KOPT-K1 (cell line): ENCODE results near the gene GCNT4.
A peak's percentile ranks its signal among the peaks of the same experiment; 100 is the strongest.

Experiments used
- H3K27ac ChIP-seq: fragments of 200-600 bp; sonication (generic); 2 replicates; pipeline ENCODE4 v1.5.1; 2016; ENCODE audit warnings: antibody characterized with exemption, mild to moderate bottlenecking, low read depth, low read length; ENCODE audit not compliant: poor library complexity, severe bottlenecking
- H3K36me3 ChIP-seq: fragments of 200-600 bp; sonication (generic); 2 replicates; pipeline ENCODE4 v1.5.1; 2017; ENCODE audit warnings: antibody characterized with exemption, mild to moderate bottlenecking, low read length, moderate library complexity; ENCODE audit not compliant: insufficient read depth
- H3K9me3 ChIP-seq: fragments of 200-600 bp; sonication (generic); 2 replicates; pipeline ENCODE4 v1.5.1; 2017; ENCODE audit warnings: antibody characterized with exemption, low read length, mild to moderate bottlenecking; ENCODE audit not compliant: insufficient read depth, poor library complexity, severe bottlenecking

GCNT4 gene

DNA sequence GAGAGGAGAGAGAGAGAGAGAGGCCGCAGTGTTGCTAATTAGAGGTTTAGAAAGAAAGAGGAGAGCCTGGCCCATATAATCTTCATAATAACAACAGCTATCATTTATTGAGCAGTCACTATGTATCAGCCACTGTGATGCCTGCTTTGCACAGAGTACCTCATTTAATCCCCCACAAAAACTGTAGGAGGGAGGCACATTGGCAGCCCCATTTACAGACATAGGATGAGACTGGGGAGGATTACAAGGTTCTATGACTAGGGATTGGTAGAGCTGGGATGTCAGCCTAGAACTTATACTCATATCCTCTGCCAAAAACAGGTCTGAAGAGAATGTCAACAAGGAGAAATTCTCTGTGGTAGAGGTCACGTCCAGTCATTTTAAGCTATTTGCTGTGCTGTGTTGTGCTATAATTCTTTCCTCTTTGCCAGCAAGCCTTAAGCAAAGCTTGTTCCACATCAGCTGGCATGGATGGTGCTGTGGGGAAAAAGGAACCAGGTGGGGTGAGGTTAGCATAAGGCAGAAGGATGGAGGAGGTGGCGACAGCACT is 6.7 kb upstream of the GCNT4 start:
- Histone ChIP-seq H3K9me3 (peaks cover 14% of the 10 kb centered on the region), H3K36me3 (no peaks in the 10 kb centered on the region), H3K27ac (peak overlapping the region; percentile 96)

GRCh38 chr5:75057561-75057960 is 5.2 kb upstream of the GCNT4 start:
- Histone ChIP-seq H3K27ac (peak overlapping the region; percentile 96), H3K36me3 (no peaks in the 10 kb centered on the region), H3K9me3 (peaks cover 14% of the 10 kb centered on the region)

GRCh38 chr5:75055727-75056144 is 3.4 kb upstream of the GCNT4 start:
- H3K27ac ChIP-seq, result no peak overlapping the region

GRCh38 chr5:75054134-75054930 is 2.0 kb upstream of the GCNT4 start:
- Histone ChIP-seq H3K27ac (peak overlapping the region; percentile 65), H3K9me3 (no peaks in the 10 kb centered on the region), H3K36me3 (no peaks in the 10 kb centered on the region)

More at GRCh38 chr5:75055727-75056144, 3.4 kb upstream of the GCNT4 start:
- no peaks in the 10 kb centered on the region for H3K9me3 ChIP-seq
- H3K36me3 ChIP-seq, result no peaks in the 10 kb centered on the region

GRCh38 chr5:75053304-75054133 is 1.2 kb upstream of the GCNT4 start:
- no peaks in the 10 kb centered on the region for H3K36me3 ChIP-seq
- peak overlapping the region; percentile 65 for H3K27ac ChIP-seq

GRCh38 chr5:75053054-75053303 is 621 bp upstream of the GCNT4 start:
- H3K27ac ChIP-seq, result peak overlapping the region; percentile 65
- H3K36me3 ChIP-seq, result no peaks in the 10 kb centered on the region
- no peaks in the 10 kb centered on the region for H3K9me3 ChIP-seq

More at GRCh38 chr5:75053304-75054133, 1.2 kb upstream of the GCNT4 start:
- no peaks in the 10 kb centered on the region for H3K9me3 ChIP-seq

DNA sequence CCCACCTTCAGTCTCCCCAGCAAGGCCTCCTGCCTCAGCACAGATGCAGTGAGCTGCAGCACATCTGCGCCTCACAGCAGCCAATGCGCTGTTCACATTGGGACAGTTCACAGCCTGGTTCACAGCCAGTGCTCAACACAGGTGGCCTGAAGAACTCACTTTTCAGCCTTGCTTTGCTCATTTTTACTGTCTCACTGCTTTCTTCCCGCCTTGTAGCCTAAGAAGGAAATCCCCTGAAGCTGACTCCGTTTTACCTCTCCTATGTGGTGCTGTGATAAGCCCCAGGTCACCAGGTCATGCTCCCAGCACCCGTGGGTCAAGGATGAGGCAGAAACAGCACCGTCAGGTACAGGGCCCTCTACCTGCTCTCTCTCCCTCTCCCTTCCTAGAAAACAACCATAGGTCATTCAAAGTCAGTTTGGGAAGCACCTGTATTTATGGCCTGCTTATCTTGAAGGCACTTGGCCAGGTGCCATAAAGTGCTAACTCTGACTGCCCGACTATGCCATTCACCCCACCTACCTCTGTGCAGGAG is 1.1 kb downstream of the GCNT4 start:
- no peak overlapping the region for H3K27ac ChIP-seq
- no peaks in the 10 kb centered on the region for H3K9me3 ChIP-seq
- no peaks in the 10 kb centered on the region for H3K36me3 ChIP-seq

- no peaks in the 10 kb centered on the region for H3K9me3 ChIP-seq
- H3K36me3 ChIP-seq, result no peaks in the 10 kb centered on the region
- no peak overlapping the region for H3K27ac ChIP-seq
These were observed 1.9 kb downstream of the GCNT4 start for GRCh38 chr5:75050415-75050814.

DNA sequence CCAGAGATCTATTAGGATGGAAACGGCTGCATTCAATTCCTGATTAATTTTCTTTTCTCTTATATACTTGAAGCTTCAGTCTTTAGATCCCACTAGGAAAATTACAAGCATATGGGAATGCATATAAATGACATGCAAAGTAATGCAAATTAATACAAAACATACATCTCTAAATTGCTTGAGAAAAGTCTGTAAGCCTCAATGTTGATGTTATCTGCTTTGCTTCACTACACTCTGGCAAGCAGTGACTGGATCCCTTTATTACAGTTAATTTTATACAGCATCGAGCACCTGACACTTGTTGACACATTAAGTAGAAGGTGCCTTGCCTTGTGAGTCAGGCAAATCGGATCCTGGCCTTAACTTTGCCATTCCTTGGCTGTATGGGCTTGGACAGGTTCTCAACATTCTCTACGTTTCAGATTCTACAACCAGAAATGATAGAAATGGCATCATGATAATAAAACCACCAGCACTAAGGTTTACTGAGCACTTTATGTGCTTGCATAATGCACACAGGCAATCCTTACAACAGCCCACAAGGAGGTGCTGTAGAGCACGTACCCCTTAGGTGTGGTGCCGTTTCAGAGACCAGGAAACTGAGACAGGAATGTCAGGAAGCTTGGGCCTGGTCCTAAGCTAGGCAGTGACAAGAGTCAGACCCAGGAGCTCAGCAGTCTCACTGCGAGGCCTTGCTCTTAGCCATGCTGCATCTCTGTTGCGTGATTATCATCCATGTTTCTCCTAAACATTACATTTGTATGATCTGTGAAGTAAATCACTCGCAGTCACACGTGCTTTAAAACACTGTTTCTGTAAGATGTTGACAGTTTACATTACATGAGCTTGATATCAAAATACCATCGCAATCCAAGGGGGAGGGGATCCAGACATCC is 2.7 kb downstream of the GCNT4 start:
- Histone ChIP-seq H3K27ac (no peak overlapping the region), H3K9me3 (no peaks in the 10 kb centered on the region), H3K36me3 (no peaks in the 10 kb centered on the region)

DNA sequence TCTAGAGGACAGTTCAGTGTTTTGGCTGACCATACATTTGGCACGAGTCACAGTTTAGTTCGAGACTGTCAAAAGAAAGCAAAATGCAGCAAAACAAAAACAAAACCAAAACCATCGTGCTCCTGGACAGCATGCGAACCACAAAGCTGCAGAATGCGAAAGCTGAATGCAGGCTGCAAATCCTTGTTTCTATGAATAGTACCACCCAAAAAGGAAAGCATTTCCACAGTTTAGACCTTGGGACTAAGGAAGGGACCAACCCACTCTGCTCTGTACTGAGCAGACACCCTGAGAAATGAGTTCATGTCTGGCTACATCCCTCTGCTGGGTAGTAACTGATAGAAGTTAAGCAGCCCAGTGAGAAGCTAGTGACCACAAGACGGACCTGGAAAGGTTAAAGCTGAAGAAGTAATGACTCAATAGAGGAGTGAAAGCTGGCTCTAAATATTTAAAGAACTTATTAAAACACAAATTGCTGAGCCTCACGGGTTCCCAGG is 3.9 kb downstream of the GCNT4 start:
- H3K36me3 ChIP-seq, result no peaks in the 10 kb centered on the region
- H3K9me3 ChIP-seq, result no peaks in the 10 kb centered on the region
- no peak overlapping the region for H3K27ac ChIP-seq

DNA sequence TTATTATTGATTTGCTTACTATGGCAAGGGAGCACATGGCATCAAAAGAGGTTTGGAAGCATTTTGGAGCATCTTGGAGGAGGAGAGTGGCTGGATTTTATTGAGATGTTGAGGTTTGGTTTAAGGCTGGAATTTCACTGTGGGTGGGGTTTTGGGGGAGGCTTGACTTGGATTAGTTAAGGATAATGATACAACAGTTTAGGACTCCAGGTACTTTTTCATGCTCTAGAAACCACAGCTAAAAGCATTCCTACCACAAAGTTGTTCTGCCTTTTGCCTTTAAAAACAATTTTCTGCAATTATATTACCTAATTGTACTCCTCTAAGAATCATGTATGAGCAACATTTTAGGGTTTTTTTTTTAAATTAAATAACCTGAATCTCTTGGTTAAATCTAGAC is 5.0 kb downstream of the GCNT4 start:
- no peaks in the 10 kb centered on the region for H3K36me3 ChIP-seq
- no peak overlapping the region for H3K27ac ChIP-seq
- no peaks in the 10 kb centered on the region for H3K9me3 ChIP-seq

- no peaks in the 10 kb centered on the region for H3K36me3 ChIP-seq
- H3K9me3 ChIP-seq, result no peaks in the 10 kb centered on the region
- H3K27ac ChIP-seq, result no peak overlapping the region
These were observed 5.8 kb downstream of the GCNT4 start for GRCh38 chr5:75046366-75047142.

DNA sequence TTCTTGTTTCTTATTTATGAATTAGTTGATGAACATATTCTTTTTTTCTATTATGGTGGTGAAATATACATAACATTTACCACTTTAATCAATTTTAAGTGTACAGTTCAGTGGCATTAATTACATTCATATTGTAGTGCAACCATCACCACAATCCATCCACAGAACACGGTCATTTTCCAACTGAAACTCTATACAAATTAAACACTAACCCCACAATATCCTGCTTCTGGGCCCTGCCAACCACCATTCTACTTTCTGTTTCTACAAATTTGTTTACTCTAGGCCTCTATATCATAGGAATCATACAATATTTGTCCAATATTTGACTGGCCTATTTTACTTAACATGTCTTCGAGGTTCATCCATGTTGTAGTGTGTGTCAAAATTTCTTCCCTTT is 7.3 kb downstream of the GCNT4 start:
- no peaks in the 10 kb centered on the region for H3K36me3 ChIP-seq
- no peaks in the 10 kb centered on the region for H3K9me3 ChIP-seq
- no peak overlapping the region for H3K27ac ChIP-seq

GRCh38 chr5:75044406-75044805 is 8.0 kb downstream of the GCNT4 start:
- Histone ChIP-seq H3K36me3 (no peaks in the 10 kb centered on the region), H3K9me3 (no peaks in the 10 kb centered on the region), H3K27ac (no peak overlapping the region)
